HepG2 (cell line): Measurements from ENCODE around the gene AIP.

ENCODE experiments used
- CBX2 ChIP-seq, 2 experiments: fragments of 200-600 bp in 1 of 2; sonication (generic); formaldehyde crosslinking in 1 of 2; IDR thresholded peaks; 2 replicates each; pipeline versions ENCODE4 v1.7.0 to v1.8.1; 2018 to 2022; ENCODE audit warnings: low read depth in 2 of 2, low read length in 1 of 2, mild to moderate bottlenecking in 1 of 2, missing genetic modification reagents in 1 of 2
- EZH2 ChIP-seq: conservative IDR thresholded peaks from 2 replicates; pipeline ENCODE4 v1.6.1; 2012; ENCODE audit warnings: mild to moderate bottlenecking, low read depth, low read length, moderate library complexity
- HCFC1 ChIP-seq: fragments of 150-350 bp; IDR thresholded peaks from 2 replicates; pipeline ENCODE4 v1.6.1; 2014; ENCODE audit warnings: low read depth, low read length
- MXD4 ChIP-seq: IDR thresholded peaks from 2 replicates; pipeline ENCODE4 v1.6.1; 2016; ENCODE audit warnings: mild to moderate bottlenecking, missing biosample characterization, missing genetic modification reagents
- SKI ChIP-seq: fragments of 450-650 bp; IDR thresholded peaks from one replicate; pipeline ENCODE4 v1.6.1; 2018; ENCODE audit warnings: mild to moderate bottlenecking; ENCODE audit not compliant: partially characterized antibody
- SMC3 ChIP-seq: IDR thresholded peaks from 2 replicates; pipeline ENCODE4 v1.6.1; 2011; ENCODE audit warnings: low read length, improper control_type of control experiment
- TCF12 ChIP-seq, 2 experiments: fragments of 450-650 bp in 1 of 2; sonication (generic) in 1 of 2; formaldehyde crosslinking in 1 of 2; IDR thresholded peaks; 2 replicates each; pipeline versions ENCODE4 v1.6.1 to v1.8.0; 2017 to 2022; ENCODE audit warnings: antibody characterized with exemption in 1 of 2, mild to moderate bottlenecking in 1 of 2, missing genetic modification reagents in 1 of 2, moderate library complexity in 1 of 2
- TRAFD1 ChIP-seq: sonication (generic); formaldehyde crosslinking; IDR thresholded peaks from 2 replicates; pipeline ENCODE4 v1.5.1; 2020; ENCODE audit warnings: missing genetic modification reagents, mild to moderate bottlenecking, borderline replicate concordance
- ZNF207 ChIP-seq: fragments of 450-650 bp; IDR thresholded peaks from 2 replicates; pipeline ENCODE4 v1.6.1; 2016; ENCODE audit warnings: antibody characterized with exemption, borderline replicate concordance

- no peak for TF ChIP-seq MXD4 (CRISPR knock-in tag)
- no peak for TF ChIP-seq CBX2 (IDR thresholded peaks at IDR 0.05; ENCODE audit: low read depth, low read length)
- no peak for TF ChIP-seq CBX2 (CRISPR knock-in tag; IDR thresholded peaks at IDR 0.05; ENCODE audit: low read depth)
- no peak for TF ChIP-seq TRAFD1 (CRISPR knock-in tag)
- no peak for TF ChIP-seq SKI
- TF ChIP-seq TCF12 (IDR thresholded peaks at IDR 0.05), result no peak
- TF ChIP-seq TCF12 (CRISPR knock-in tag; IDR thresholded peaks at IDR 0.05), result no peak
- TF ChIP-seq HCFC1, result no peak
- no peak for TF ChIP-seq EZH2
- TF ChIP-seq SMC3, result no peak
- TF ChIP-seq ZNF207, result no peak
These were observed 56.1 kb downstream of the AIP start for GRCh38 chr11:67538823-67539505.
